ENCODE results near the gene APOBEC3F. TPM values are rescaled to one million over a fixed set of nuclear protein-coding genes. Genes with fewer than 3 reads are reported as not detected.
"Not testable (repeated sequence)": the region's sequence is repeated elsewhere in the genome, so short reads cannot be mapped to it uniquely, and the experiment has no call there.

The APOBEC3F gene
- 4.8 and 6.1 TPM in 2 replicates for total RNA-seq (2014; rRNA removed; shearing (Covaris generic))

- DNase-seq (ENCODE audit: low read depth): peak; percentile 70
Measured at GRCh38 chr22:39040538-39041296, at the start of gene APOBEC3F. TSS of gene APOBEC3F (plus strand) at chr22:39040864. CDS start at chr22:39040961, 97 bp downstream.

DNA sequence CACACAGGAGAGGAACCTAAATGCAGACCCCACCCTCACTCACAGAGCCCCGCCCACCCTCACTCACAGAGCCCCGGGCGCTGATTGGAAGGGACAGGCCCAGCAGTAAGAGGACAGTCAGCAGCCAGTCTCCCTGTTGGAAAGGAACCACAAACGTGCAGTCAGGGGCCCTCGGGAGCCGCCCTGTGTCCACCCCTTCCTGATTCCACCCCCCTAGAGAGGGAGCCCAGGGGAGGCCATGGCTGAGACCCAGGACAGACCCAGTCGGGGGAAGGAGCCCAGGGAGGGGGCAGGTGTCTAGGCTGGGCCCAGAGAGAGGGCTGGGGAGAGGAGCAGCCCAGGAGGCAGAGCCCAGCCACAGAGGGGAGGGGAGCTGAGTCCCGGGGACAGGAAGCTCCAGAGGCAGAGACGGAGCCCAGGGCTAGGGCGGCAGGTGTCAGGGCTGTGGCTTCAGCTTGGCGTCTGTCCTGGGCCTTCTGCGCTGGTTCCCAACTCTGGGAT, 47.7 kb upstream of the APOBEC3F start:
- DNase-seq (ENCODE audit: low read depth): not testable (repeated sequence)

- DNase-seq (ENCODE audit: low read depth): no peak
Measured at GRCh38 chr22:38996105-38996504, 44.6 kb upstream of the APOBEC3F start.

- DNase-seq (ENCODE audit: low read depth): no peak
Measured at GRCh38 chr22:38997518-38997917, 43.1 kb upstream of the APOBEC3F start.

- DNase-seq (ENCODE audit: low read depth): peak; percentile 81
Measured at GRCh38 chr22:39003165-39003638, 37.5 kb upstream of the APOBEC3F start.

DNA sequence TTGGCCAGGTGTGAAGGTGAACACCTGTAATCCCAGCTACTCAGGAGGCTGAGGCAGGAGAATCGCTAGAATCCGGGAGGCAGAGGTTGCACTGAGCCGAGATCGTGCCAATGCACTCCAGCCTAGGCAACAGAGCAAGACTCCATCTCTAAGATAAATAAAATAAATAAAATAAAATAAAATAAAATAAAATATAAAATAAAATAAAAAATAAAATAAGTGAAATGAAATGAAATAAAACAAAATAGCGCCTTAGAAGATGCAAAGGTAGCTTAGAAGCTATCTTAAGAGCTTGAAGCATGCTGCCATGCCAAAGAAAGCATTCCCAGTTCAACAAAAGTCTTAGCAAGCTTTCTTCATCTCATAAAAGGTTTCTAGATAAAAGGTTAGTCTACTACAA, 33.5 kb upstream of the APOBEC3F start:
- no peak for DNase-seq (ENCODE audit: low read depth)

DNA sequence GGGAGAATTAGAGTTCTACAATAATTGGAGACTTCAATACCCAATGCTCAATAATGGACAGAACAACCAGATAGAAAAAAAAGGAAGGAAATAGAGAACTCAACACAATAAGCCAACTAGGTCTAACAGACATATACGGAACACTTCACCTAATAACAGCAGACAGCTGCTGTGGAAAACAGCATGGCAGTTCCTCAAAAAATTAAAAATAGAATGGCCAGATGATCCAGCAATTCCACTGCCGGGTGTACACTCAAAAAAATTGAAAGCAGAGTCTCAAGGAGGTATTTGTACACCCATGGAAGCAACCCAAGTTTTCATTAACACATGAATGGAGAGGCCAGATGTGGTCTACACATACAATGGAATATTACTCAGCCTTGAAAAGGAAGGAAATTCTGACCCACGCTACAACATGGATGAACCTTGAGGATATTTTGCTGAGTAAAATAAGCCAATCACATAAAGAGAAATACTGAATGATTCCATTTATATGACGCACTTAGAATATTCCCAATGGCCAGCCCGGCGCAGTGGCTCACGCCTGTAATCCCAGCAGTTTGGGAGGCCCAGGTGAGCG, 32.3 kb upstream of the APOBEC3F start:
- DNase-seq (ENCODE audit: low read depth): not testable (repeated sequence)

- no peak for DNase-seq (ENCODE audit: low read depth)
Measured at GRCh38 chr22:39010946-39011345, 29.7 kb upstream of the APOBEC3F start.

DNA sequence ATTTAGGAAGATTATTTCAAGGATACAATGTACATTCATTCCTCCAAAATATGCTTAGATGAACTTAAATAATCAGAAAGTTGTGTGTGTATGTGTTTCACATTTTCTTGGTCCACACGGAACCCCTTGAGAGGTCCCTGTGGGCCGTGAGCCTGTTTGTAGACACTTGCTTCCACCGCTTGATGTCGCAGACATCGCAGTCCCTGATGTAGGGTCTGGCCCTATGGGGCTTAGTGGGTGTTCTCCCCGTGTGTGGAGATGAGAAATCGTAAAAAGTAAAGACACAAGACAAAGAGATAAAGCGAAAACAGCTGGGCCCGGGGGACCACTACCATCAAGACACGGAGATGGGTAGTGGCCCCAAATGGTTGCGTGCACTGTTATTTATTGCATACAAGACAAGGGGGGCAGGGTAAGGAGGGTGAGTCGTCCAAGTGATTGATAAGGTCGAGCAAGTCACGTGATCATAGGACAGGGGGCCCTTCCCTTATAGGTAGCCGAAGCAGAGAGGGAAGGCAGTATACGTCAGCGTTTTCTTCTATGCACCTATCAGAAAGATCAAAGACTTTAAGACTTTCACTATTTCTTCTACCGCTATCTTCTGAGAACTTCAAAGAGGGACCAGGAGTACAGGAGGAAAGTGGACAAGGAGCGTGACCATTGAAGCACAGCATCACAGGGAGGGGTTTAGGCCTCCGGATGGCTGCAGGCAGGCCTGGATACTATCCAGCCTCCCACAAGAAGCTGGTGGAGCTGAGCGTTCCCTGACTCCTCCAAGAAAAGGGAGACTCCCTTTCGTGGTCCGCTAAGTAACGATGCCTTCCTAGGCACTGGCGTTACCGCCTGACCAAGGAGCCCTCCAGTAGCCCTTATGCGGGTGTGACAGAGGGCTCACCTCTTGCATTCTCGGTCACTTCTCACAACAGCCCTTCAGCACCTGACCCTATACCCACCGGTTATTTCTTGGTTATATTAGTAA, 27.8 kb upstream of the APOBEC3F start:
- DNase-seq (ENCODE audit: low read depth): no peak

GRCh38 chr22:39013561-39013941, 27.1 kb upstream of the APOBEC3F start:
- not testable (repeated sequence) for DNase-seq (ENCODE audit: low read depth)

DNA sequence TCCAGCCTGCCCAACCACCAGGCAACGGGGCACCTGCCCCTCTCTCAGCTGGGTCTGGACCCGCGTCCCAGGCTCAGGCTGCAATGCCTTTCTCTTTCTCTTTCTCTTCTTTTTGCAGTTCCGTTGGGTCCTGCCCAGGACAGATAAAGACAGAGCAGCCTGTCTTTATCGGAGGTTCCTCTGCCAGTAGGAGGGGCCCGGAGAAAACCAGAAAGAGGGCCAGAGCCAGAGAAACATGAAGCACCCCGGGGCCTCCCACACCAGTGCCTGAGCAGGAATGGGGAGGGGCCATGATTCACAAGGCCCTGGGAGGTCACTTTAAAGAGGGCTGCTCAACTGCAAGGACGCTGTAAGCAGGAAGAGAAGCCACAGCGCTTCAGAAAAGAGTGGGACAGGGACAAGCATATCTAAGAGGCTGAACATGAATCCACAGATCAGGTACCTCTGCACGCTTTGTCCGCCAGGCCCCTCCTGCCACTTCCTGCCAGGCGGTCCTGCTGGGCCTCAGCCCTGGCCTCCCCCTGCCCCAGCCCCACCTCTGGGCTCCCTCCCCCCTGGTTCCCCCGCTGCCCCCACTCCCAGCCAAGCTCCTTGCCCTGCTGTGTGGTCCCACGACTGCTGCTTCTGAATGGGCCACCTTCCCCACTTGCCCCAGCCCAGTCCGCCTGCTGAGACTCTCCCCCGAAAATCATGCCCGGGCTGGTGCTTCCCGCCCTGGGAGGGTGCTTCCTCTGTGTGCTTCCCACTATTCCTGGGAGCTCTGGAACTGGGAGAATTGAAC, 26.5 kb upstream of the APOBEC3F start, which contains the start of gene APOBEC3C:
TSS of gene APOBEC3C (plus strand) at position 316 of the 781 bp plus-strand sequence. CDS start at position 422, 106 bp downstream.
- peak; percentile 91 for DNase-seq (ENCODE audit: low read depth)

GRCh38 chr22:39014723-39015121, 25.9 kb upstream of the APOBEC3F start:
- peak; percentile 18 for DNase-seq (ENCODE audit: low read depth)

GRCh38 chr22:39016592-39016991, 24.1 kb upstream of the APOBEC3F start:
- no peak for DNase-seq (ENCODE audit: low read depth)

DNA sequence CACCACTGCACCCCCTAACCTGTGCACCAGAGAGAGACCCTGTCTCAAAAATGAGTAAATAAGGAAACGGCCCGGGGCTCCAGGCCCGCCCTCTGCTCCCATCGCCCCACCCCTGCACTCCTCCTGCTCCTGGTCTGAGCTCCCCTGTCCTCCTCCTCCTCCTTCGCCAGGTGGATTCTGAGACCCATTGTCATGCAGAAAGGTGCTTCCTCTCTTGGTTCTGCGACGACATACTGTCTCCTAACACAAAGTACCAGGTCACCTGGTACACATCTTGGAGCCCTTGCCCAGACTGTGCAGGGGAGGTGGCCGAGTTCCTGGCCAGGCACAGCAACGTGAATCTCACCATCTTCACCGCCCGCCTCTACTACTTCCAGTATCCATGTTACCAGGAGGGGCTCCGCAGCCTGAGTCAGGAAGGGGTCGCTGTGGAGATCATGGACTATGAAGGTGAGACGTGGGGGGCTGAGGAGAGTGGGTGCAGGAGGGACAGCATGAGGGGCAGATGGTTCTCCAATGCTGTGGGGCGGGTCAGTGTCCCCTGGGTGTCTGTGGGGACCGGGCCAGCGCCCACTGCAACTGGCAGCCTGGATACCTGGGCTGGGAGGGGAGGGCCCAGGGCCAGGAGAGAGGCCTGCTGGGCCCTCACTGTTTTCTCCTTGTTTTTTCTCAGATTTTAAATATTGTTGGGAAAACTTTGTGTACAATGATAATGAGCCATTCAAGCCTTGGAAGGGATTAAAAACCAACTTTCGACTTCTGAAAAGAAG, 22.9 kb upstream of the APOBEC3F start:
- no peak for DNase-seq (ENCODE audit: low read depth)

DNA sequence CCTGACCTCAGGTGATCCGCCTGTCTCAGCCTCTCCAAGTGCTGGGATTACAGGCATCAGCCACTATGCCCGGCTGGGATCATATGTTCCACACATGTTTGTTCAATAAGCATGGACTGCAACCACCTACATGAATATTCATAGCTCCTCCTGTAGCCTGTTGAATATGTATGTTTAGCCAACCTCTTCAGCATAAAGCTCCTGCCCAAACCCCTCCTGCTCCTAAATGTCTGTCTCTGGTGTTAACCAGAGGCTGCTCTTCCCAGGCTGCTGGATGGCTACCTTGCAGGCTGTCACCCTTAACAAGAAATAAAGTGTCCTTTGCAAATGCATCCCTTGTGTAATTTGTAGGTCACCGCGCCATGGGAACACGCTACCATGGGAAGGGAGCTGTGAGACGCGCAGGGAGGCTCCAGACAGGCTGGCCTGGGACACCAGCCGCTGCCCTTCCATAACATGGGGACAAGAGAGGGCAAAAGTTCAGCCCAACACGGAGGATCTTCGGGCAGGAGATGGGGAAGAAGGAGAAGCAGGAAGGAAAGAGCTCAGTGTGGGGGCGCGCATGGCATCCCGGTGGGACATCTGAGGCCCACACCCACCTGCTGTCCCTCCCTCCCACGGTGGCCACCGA, 20.5 kb upstream of the APOBEC3F start:
- not testable (repeated sequence) for DNase-seq (ENCODE audit: low read depth)

- no peak for DNase-seq (ENCODE audit: low read depth)
Measured at GRCh38 chr22:39021552-39022250, 19.0 kb upstream of the APOBEC3F start.

GRCh38 chr22:39024519-39025308, 15.9 kb upstream of the APOBEC3F start:
- no peak for DNase-seq (ENCODE audit: low read depth)

- no peak for DNase-seq (ENCODE audit: low read depth)
Measured at GRCh38 chr22:39026509-39027150, 14.0 kb upstream of the APOBEC3F start.
